HG02840 (cell line): ENCODE measurements around the gene EIF4E1B.

ENCODE experiments used
- ATAC-seq: cut with Tn5 transposase; IDR thresholded peaks from one replicate; pipeline ENCODE4 v1.9.1; 2021; ENCODE audit warnings: mild to moderate bottlenecking, moderate library complexity, moderate number of reproducible peaks; ENCODE audit not compliant: unreplicated experiment, low FRiP score

Gene EIF4E1B

GRCh38 chr5:176625966-176626875 lies 4.3 kb upstream of the EIF4E1B start:
- no peak for ATAC-seq

- no peak for ATAC-seq
These were observed 3.6 kb upstream of the EIF4E1B start for GRCh38 chr5:176626876-176627236.

- no peak for ATAC-seq
These were observed 2.9 kb upstream of the EIF4E1B start for GRCh38 chr5:176627582-176627981.

GRCh38 chr5:176628406-176629228 lies 1.9 kb upstream of the EIF4E1B start:
- no peak for ATAC-seq

GRCh38 chr5:176629317-176629852 lies 1.1 kb upstream of the EIF4E1B start:
- ATAC-seq: no peak

GRCh38 chr5:176630681-176631222 lies 277 bp downstream of the EIF4E1B start:
- no peak for ATAC-seq

- no peak for ATAC-seq
These were observed 1.1 kb downstream of the EIF4E1B start for GRCh38 chr5:176631383-176632200.

GRCh38 chr5:176632745-176633144 lies 2.3 kb downstream of the EIF4E1B start:
- ATAC-seq: no peak

- ATAC-seq: no peak
These were observed 3.1 kb downstream of the EIF4E1B start for GRCh38 chr5:176633598-176633997.

GRCh38 chr5:176636426-176636825 lies 6.0 kb downstream of the EIF4E1B start:
- ATAC-seq: no peak

GRCh38 chr5:176637556-176637955 lies 7.1 kb downstream of the EIF4E1B start:
- no peak for ATAC-seq

- ATAC-seq: no peak
These were observed 8.0 kb downstream of the EIF4E1B start for GRCh38 chr5:176638437-176638836.

GRCh38 chr5:176639208-176639607 lies 8.7 kb downstream of the EIF4E1B start:
- ATAC-seq: no peak

- no peak for ATAC-seq
These were observed 9.5 kb downstream of the EIF4E1B start for GRCh38 chr5:176639981-176640380.

GRCh38 chr5:176640616-176641015 lies 10.1 kb downstream of the EIF4E1B start:
- no peak for ATAC-seq

GRCh38 chr5:176642675-176643490 lies 12.4 kb downstream of the EIF4E1B start:
- ATAC-seq: no peak

GRCh38 chr5:176643491-176644219 lies 13.2 kb downstream of the EIF4E1B start:
- no peak for ATAC-seq

- no peak for ATAC-seq
These were observed 13.8 kb downstream of the EIF4E1B start for GRCh38 chr5:176644294-176644693.
